OCI-LY7 (cell line): ENCODE measurements around the gene APOA1. TPM values are rescaled to one million over a fixed set of nuclear protein-coding genes. Genes with fewer than 3 reads are reported as not detected.

Experiments
- BruUV-seq: library from RNA; stranded (reverse); fragments of 400-500 nt; replicated peaks from 2 replicates; lab custom pipeline; 2021; lab: Mats Ljungman, UMichigan
- CTCF ChIA-PET: fragments of 300-600 bp; sonication (Branson Sonifier 250); formaldehyde crosslinking; loops from one replicate; lab custom pipeline; 2022; ENCODE audit warnings: antibody characterized with exemption; ENCODE audit not compliant: unreplicated experiment; lab: Charles Lee
- POLR2A ChIA-PET: fragments of 300-600 bp; sonication (Branson Sonifier 250); formaldehyde crosslinking; loops from one replicate; lab custom pipeline; 2022; ENCODE audit warnings: antibody characterized with exemption; lab: Charles Lee
- DNase-seq: peaks from one replicate; pipeline ENCODE4 v3.0.0-alpha.2; 2015; ENCODE audit warnings: low spot score
- H2AFZ ChIP-seq: fragments of 200-600 bp; sonication (generic), shearing (Covaris generic); 2 replicates; pipeline ENCODE4 v1.6.1; 2014; ENCODE audit warnings: mild to moderate bottlenecking, antibody characterized with exemption, low read length, moderate library complexity
- H3K27ac ChIP-seq: fragments of 200-600 bp; sonication (generic); 2 replicates; pipeline ENCODE4 v1.5.1; 2014; ENCODE audit warnings: mixed run types, low read depth, mild to moderate bottlenecking, moderate library complexity, low read length, inconsistent platforms; ENCODE audit not compliant: poor library complexity, severe bottlenecking
- H3K36me3 ChIP-seq: fragments of 200-600 bp; sonication (generic); 2 replicates; pipeline ENCODE4 v1.6.1; 2014; ENCODE audit warnings: mild to moderate bottlenecking, antibody characterized with exemption, low read length, moderate library complexity, mixed read lengths; ENCODE audit not compliant: insufficient read depth
- H3K4me1 ChIP-seq: fragments of 200-600 bp; sonication (generic); 2 replicates; pipeline ENCODE4 v1.5.1; 2014; ENCODE audit warnings: mild to moderate bottlenecking, low read length; ENCODE audit not compliant: insufficient read depth, poor library complexity, severe bottlenecking
- H3K4me2 ChIP-seq: fragments of 200-600 bp; sonication (generic); 2 replicates; pipeline ENCODE4 v1.6.1; 2014; ENCODE audit warnings: mild to moderate bottlenecking, low read length
- H3K4me3 ChIP-seq: fragments of 200-600 bp; sonication (generic); 2 replicates; pipeline ENCODE4 v1.5.1; 2014; ENCODE audit warnings: mild to moderate bottlenecking, low read depth, low read length; ENCODE audit not compliant: poor library complexity, severe bottlenecking
- H3K79me2 ChIP-seq: fragments of 200-600 bp; sonication (generic); 2 replicates; pipeline ENCODE4 v1.6.1; 2016; ENCODE audit warnings: low read depth, mild to moderate bottlenecking, low read length, moderate library complexity, mixed read lengths; ENCODE audit not compliant: insufficient read depth
- H3K9me2 ChIP-seq: fragments of 200-600 bp; sonication (generic); 2 replicates; pipeline ENCODE4 v1.6.1; 2016; ENCODE audit warnings: mild to moderate bottlenecking, low read length, mixed read lengths; ENCODE audit not compliant: insufficient read depth
- H3K9me3 ChIP-seq: fragments of 200-600 bp; sonication (generic); 2 replicates; pipeline ENCODE4 v1.6.1; 2014; ENCODE audit warnings: mild to moderate bottlenecking, mixed run types, low read length, mixed read lengths
- H4K20me1 ChIP-seq: fragments of 200-600 bp; sonication (generic); 2 replicates; pipeline ENCODE4 v1.6.1; 2014; ENCODE audit warnings: mild to moderate bottlenecking, antibody characterized with exemption, low read length, moderate library complexity, mixed read lengths; ENCODE audit not compliant: insufficient read depth
- CTCF ChIP-seq: fragments of 200-600 bp; sonication (generic); conservative IDR thresholded peaks from 2 replicates; pipeline ENCODE4 v1.5.1; 2014; ENCODE audit warnings: mild to moderate bottlenecking, antibody characterized with exemption, low read length, moderate library complexity, mixed read lengths
- EZH2phosphoT487 ChIP-seq: fragments of 200-600 bp; sonication (generic); IDR thresholded peaks from 2 replicates; pipeline ENCODE4 v1.6.1; 2018; ENCODE audit warnings: low read depth, borderline replicate concordance, mild to moderate bottlenecking, mixed run types, antibody characterized with exemption, low read length, moderate library complexity, mixed read lengths
- intact Hi-C: fragments of 100-400 bp; cut with micrococcal nuclease; formaldehyde crosslinking; loops from one replicate; pipeline ENCODE4 v1.10.0; 2022; ENCODE audit not compliant: unreplicated experiment
- total RNA-seq, 2 experiments: library from RNA; depleted of rRNA in 1 of 2; stranded (reverse); fragments of >200 nt in 1 of 2; shearing (Covaris generic) in 1 of 2; gene quantifications; 2 replicates each; pipeline ENCODE4 v1.2.3, GENCODE V29; 2014 to 2022

The APOA1 gene
- total RNA-seq, 2 experiments from 2014 or later = 0.22 TPM; not detected in 1

- POLR2A ChIA-PET = no interaction called here
- CTCF ChIA-PET = no interaction called here
- TF ChIP-seq EZH2phosphoT487 (no peak), CTCF (no peak)
- Histone ChIP-seq H3K79me2 (no peaks in the 10 kb centered on the region), H3K27ac (no peak overlapping the region), H3K4me1 (no peaks in the 10 kb centered on the region), H2AFZ (no peak overlapping the region), H3K9me3 (no peaks in the 10 kb centered on the region), H4K20me1 (no peaks in the 10 kb centered on the region), H3K9me2 (no peaks in the 10 kb centered on the region), H3K4me3 (no peak overlapping the region), H3K4me2 (no peak overlapping the region), H3K36me3 (peaks cover 87% of the 10 kb centered on the region)
- DNase-seq = no peak
- BruUV-seq = no TSS peak
- intact Hi-C loops = no loop called here
Observed at GRCh38 chr11:116860303-116860702, 22.9 kb upstream of the APOA1 start.

- H3K4me2 ChIP-seq = no peak overlapping the region
- H3K9me3 ChIP-seq = no peaks in the 10 kb centered on the region
- H2AFZ ChIP-seq = no peak overlapping the region
- H3K27ac ChIP-seq = no peak overlapping the region
- H3K9me2 ChIP-seq = no peaks in the 10 kb centered on the region
- H3K4me1 ChIP-seq = peaks cover 3% of the 10 kb centered on the region
- H3K36me3 ChIP-seq = peaks cover 87% of the 10 kb centered on the region
- TF ChIP-seq CTCF (no peak), EZH2phosphoT487 (no peak)
- no peak overlapping the region for H3K4me3 ChIP-seq
- intact Hi-C loops = no loop called here
- H3K79me2 ChIP-seq = no peaks in the 10 kb centered on the region
- no peaks in the 10 kb centered on the region for H4K20me1 ChIP-seq
- POLR2A ChIA-PET = no interaction called here
- no TSS peak for BruUV-seq
- CTCF ChIA-PET = no interaction called here
- DNase-seq = no peak
Observed at GRCh38 chr11:116859175-116859574, 21.8 kb upstream of the APOA1 start.

- no peaks in the 10 kb centered on the region for H3K79me2 ChIP-seq
- peaks cover 16% of the 10 kb centered on the region for H3K4me1 ChIP-seq
- intact Hi-C loops = no loop called here
- H3K9me2 ChIP-seq = no peaks in the 10 kb centered on the region
- no peak overlapping the region for H3K27ac ChIP-seq
- ChIA-PET CTCF (interaction anchor here (0.6 kb wide), 1 partner anchor 675 kb away, joined by 18 read pairs; no protein-coding TSS in a partner anchor), POLR2A (no interaction called here)
- no peak overlapping the region for H3K4me2 ChIP-seq
- no TSS peak for BruUV-seq
- no peaks in the 10 kb centered on the region for H3K9me3 ChIP-seq
- no peaks in the 10 kb centered on the region for H4K20me1 ChIP-seq
- TF ChIP-seq EZH2phosphoT487 (no peak), CTCF (no peak)
- no peak overlapping the region for H2AFZ ChIP-seq
- peaks cover 89% of the 10 kb centered on the region for H3K36me3 ChIP-seq
- DNase-seq = no peak
- H3K4me3 ChIP-seq = no peak overlapping the region
Observed at GRCh38 chr11:116857936-116858335, 20.5 kb upstream of the APOA1 start.
